SJSA1 (cell line): ENCODE data around the gene ZSCAN21. TPM values are rescaled to one million over a fixed set of nuclear protein-coding genes. Genes with fewer than 3 reads are reported as not detected.

ENCODE experiments used
- DNase-seq, 2 experiments: peaks; one replicate each; pipeline ENCODE4 v3.0.0-alpha.2; 2015 to 2020; ENCODE audit warnings: low spot score in 2 of 2, low read depth in 1 of 2
- H3K27ac ChIP-seq: fragments of 250-450 bp; sonication (Bioruptor Pico); 2 replicates; pipeline ENCODE4 v1.5.1; 2020; ENCODE audit warnings: mild to moderate bottlenecking, moderate library complexity
- H3K27me3 ChIP-seq: fragments of 250-450 bp; sonication (Bioruptor Pico); replicated peaks from 2 replicates; pipeline ENCODE4 v1.5.1; 2020; ENCODE audit warnings: mild to moderate bottlenecking, moderate library complexity
- H3K36me3 ChIP-seq: fragments of 250-450 bp; sonication (Bioruptor Pico); 2 replicates; pipeline ENCODE4 v1.5.1; 2020; ENCODE audit warnings: mild to moderate bottlenecking
- H3K4me1 ChIP-seq: fragments of 250-450 bp; sonication (Bioruptor Pico); replicated peaks from 2 replicates; pipeline ENCODE4 v1.6.1; 2021; ENCODE audit warnings: mild to moderate bottlenecking
- H3K4me3 ChIP-seq: fragments of 250-450 bp; sonication (Bioruptor Pico); 2 replicates; pipeline ENCODE4 v1.5.1; 2020; ENCODE audit warnings: mild to moderate bottlenecking
- H3K9me3 ChIP-seq: fragments of 250-450 bp; sonication (Bioruptor Pico); replicated peaks from 2 replicates; pipeline ENCODE4 v1.5.1; 2020; ENCODE audit warnings: mild to moderate bottlenecking
- total RNA-seq: library from RNA; depleted of rRNA; stranded (reverse); fragments of >200 nt; shearing (Covaris generic); gene quantifications from 2 replicates; pipeline ENCODE4 v1.2.3, GENCODE V29; 2014

Gene ZSCAN21
- total RNA-seq, 1 experiment from 2014 or later = 13.9 TPM

GRCh38 chr7:100089458-100090196 lies 40.1 kb downstream of the ZSCAN21 start:
- DNase-seq = peak; percentile 52 to 68
- H3K36me3 ChIP-seq = peaks cover 56% of the 10 kb centered on the region
- peaks cover 52% of the 10 kb centered on the region for H3K4me1 ChIP-seq

DNA sequence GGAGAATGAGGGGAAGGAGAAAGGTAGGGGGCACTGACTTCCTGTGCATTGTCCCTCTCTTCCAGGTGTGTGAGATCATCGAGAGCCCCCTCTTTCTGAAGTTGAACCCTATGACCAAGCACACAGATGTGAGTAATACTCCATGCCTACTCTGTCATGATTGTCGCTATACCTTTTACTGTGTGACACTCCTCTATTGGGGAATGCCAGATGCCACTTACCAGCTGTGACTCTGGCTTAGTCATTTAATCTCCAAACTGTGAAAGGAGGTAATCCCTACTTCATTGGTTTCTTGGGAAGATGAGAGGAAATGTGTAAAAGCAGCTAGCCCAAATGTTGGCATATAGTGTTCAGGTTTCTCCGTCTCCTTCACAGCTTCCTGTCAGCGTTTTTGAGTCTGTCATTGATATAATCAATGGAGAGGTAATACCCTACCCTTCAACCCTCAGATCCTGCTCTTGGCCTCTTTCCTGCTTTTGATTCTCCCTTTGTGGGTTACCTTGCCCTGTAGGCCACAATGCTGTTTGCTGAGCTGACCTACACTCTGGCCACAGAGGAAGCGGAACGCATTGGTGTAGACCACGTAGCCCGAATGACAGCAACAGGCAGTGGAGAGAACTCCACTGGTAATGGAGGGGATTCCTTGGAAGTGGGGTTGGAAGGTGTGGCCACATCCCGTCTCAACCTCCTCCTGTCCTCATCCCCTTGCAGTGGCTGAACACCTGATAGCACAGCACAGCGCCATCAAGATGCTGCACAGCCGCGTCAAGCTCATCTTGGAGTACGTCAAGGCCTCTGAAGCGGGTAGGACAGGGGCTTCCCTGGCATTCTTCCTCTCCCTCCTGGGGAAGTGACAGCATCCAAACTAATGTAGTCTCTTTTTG lies 41.2 kb downstream of the ZSCAN21 start:
- peaks cover 52% of the 10 kb centered on the region for H3K4me1 ChIP-seq
- peaks cover 68% of the 10 kb centered on the region for H3K36me3 ChIP-seq
- H3K9me3 ChIP-seq = no peaks in the 10 kb centered on the region
- no peaks in the 10 kb centered on the region for H3K27me3 ChIP-seq
- H3K4me3 ChIP-seq = no peak overlapping the region
- DNase-seq = no peak
- H3K27ac ChIP-seq = peak overlapping the region; percentile 84

More at GRCh38 chr7:100089458-100090196, 40.1 kb downstream of the ZSCAN21 start:
- H3K9me3 ChIP-seq = no peaks in the 10 kb centered on the region
- peak overlapping the region; percentile 84 for H3K27ac ChIP-seq
- H3K4me3 ChIP-seq = peak overlapping the region; percentile 66
- H3K27me3 ChIP-seq = no peaks in the 10 kb centered on the region

DNA sequence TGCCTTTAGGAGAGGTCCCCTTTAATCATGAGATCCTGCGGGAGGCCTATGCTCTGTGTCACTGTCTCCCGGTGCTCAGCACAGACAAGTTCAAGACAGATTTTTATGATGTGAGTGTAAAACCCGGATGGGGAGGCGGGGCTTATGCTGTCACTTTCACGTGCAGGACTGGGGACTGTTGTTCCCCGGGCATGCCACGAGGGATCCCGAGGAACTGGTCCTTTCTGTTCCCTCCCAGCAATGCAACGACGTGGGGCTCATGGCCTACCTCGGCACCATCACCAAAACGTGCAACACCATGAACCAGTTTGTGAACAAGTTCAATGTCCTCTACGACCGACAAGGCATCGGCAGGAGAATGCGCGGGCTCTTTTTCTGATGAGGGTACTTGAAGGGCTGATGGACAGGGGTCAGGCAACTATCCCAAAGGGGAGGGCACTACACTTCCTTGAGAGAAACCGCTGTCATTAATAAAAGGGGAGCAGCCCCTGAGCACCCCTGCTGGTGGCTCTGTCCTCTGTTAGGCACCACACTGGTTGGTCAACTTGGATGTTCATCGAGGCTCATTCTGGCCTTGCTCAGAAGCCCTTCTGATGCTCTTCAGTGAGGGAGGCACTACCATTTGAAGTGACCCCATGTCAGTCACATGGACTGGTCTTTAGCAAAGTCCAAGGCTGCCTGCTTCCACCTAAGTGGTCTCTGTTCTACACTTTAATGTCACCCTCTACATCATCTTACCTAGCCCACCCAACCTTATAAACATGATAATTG lies 42.0 kb downstream of the ZSCAN21 start:
- no peak overlapping the region for H3K27ac ChIP-seq
- H3K36me3 ChIP-seq = peaks cover 76% of the 10 kb centered on the region
- no peaks in the 10 kb centered on the region for H3K27me3 ChIP-seq
- no peaks in the 10 kb centered on the region for H3K9me3 ChIP-seq
- H3K4me3 ChIP-seq = no peak overlapping the region
- H3K4me1 ChIP-seq = peaks cover 45% of the 10 kb centered on the region
- DNase-seq = no peak

GRCh38 chr7:100093054-100093453 lies 43.5 kb downstream of the ZSCAN21 start:
- no peak for DNase-seq
- H3K4me3 ChIP-seq = no peak overlapping the region
- no peaks in the 10 kb centered on the region for H3K9me3 ChIP-seq
- peaks cover 30% of the 10 kb centered on the region for H3K4me1 ChIP-seq
- H3K27me3 ChIP-seq = no peaks in the 10 kb centered on the region
- peaks cover 90% of the 10 kb centered on the region for H3K36me3 ChIP-seq
- H3K27ac ChIP-seq = no peak overlapping the region

DNA sequence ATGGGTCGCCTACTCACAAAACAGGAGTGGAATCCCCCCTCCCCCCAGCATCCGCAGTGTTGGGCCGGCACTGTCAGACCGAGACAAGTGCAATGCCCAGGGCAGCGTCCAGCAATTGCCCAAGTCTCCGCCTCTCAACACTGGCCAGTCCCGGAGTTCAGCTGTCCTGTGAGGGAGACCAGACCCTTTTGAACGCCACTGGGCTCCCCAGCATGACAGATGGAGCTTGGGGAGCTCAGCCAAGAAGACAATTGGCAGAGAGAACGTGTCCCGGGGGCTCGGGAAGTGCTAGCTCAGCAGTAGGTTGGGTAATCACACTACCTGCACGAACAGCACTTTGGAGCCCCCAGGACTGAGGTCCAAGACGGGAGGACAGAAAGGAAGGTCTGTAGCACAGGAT lies 43.9 kb downstream of the ZSCAN21 start:
- H3K4me1 ChIP-seq = peaks cover 26% of the 10 kb centered on the region
- no peak overlapping the region for H3K4me3 ChIP-seq
- no peaks in the 10 kb centered on the region for H3K9me3 ChIP-seq
- no peak for DNase-seq
- no peaks in the 10 kb centered on the region for H3K27me3 ChIP-seq
- no peak overlapping the region for H3K27ac ChIP-seq
- H3K36me3 ChIP-seq = peaks cover 95% of the 10 kb centered on the region

DNA sequence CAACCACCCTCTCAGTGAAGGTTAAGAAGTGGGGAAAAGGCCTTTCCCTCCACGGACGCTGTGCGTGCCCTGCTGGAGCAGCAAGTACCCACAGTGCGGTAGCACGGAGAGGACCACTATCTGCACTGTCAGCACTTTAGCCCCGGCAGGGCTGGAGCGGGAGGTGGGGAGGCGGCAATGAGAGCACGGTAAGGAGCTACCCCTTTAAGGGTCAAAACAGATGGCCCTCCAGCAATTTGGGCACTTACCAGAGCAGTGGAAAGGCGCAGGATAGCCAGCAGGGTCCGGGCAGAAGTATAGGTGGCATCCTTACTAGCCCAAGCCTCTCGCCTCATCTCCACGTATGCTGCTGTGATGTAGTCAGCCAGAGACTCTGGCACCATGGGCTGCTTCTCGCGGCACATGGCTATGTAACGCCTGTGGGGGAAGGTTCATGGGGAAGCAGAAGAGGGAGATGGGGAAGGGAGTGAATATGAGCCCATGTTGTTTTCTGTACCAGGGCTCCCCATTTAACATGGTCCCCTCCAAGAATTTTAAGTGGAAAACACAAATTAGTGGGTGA lies 44.4 kb downstream of the ZSCAN21 start:
- H3K27ac ChIP-seq = no peak overlapping the region
- peaks cover 98% of the 10 kb centered on the region for H3K36me3 ChIP-seq
- no peak for DNase-seq
- peaks cover 23% of the 10 kb centered on the region for H3K4me1 ChIP-seq
- no peaks in the 10 kb centered on the region for H3K27me3 ChIP-seq
- H3K4me3 ChIP-seq = no peak overlapping the region
- no peaks in the 10 kb centered on the region for H3K9me3 ChIP-seq

GRCh38 chr7:100095289-100095688 lies 45.7 kb downstream of the ZSCAN21 start:
- Histone ChIP-seq H3K36me3 (peaks cover 100% of the 10 kb centered on the region), H3K4me1 (peaks cover 18% of the 10 kb centered on the region)

GRCh38 chr7:100095704-100096103 lies 46.1 kb downstream of the ZSCAN21 start:
- peaks cover 14% of the 10 kb centered on the region for H3K4me1 ChIP-seq
- DNase-seq = no peak

More at GRCh38 chr7:100095289-100095688, 45.7 kb downstream of the ZSCAN21 start:
- no peaks in the 10 kb centered on the region for H3K9me3 ChIP-seq
- H3K4me3 ChIP-seq = no peak overlapping the region
- no peaks in the 10 kb centered on the region for H3K27me3 ChIP-seq
- no peak overlapping the region for H3K27ac ChIP-seq
- no peak for DNase-seq

GRCh38 chr7:100098913-100099312 lies 49.3 kb downstream of the ZSCAN21 start:
- peaks cover 24% of the 10 kb centered on the region for H3K4me1 ChIP-seq
- H3K27me3 ChIP-seq = no peaks in the 10 kb centered on the region
- peaks cover 71% of the 10 kb centered on the region for H3K36me3 ChIP-seq
- H3K4me3 ChIP-seq = no peak overlapping the region
- DNase-seq = no peak
- H3K27ac ChIP-seq = no peak overlapping the region
- H3K9me3 ChIP-seq = no peaks in the 10 kb centered on the region

More at GRCh38 chr7:100095704-100096103, 46.1 kb downstream of the ZSCAN21 start:
- Histone ChIP-seq H3K27me3 (no peaks in the 10 kb centered on the region), H3K36me3 (peaks cover 95% of the 10 kb centered on the region), H3K27ac (no peak overlapping the region), H3K4me3 (no peak overlapping the region), H3K9me3 (no peaks in the 10 kb centered on the region)

DNA sequence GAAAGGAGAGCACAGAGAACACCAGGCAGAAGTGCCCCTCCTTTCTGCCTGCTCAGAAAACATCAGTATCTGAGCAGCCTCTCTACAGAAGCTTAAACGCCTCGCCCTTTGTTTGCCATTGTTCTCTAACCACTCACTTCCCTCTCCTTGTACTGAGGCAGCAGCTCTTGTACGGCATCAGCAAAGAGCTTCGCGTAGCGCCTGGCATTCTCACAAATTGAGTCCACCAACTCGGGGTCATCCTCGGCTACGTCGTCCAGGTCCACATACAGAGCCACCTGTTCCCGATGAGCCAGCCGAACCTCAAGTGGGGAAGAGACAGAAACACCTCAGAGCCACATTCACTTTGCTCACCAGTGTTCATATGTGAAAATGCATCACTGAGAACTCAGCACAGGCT lies 49.9 kb downstream of the ZSCAN21 start:
- Histone ChIP-seq H3K36me3 (peaks cover 66% of the 10 kb centered on the region), H3K27ac (no peak overlapping the region)

GRCh38 chr7:100100420-100101015 lies 50.9 kb downstream of the ZSCAN21 start:
- peak; percentile 95 to 96 for DNase-seq
- H3K27ac ChIP-seq = peak overlapping the region; percentile 94
- peaks cover 24% of the 10 kb centered on the region for H3K4me1 ChIP-seq
- H3K36me3 ChIP-seq = peaks cover 61% of the 10 kb centered on the region
- peak overlapping the region; percentile 75 for H3K4me3 ChIP-seq
- no peaks in the 10 kb centered on the region for H3K9me3 ChIP-seq
- no peaks in the 10 kb centered on the region for H3K27me3 ChIP-seq

More for the DNA sequence above, 49.9 kb downstream of the ZSCAN21 start:
- no peak for DNase-seq
- Histone ChIP-seq H3K9me3 (no peaks in the 10 kb centered on the region), H3K4me1 (peaks cover 24% of the 10 kb centered on the region), H3K4me3 (peak overlapping the region; percentile 75), H3K27me3 (no peaks in the 10 kb centered on the region)

- peak; percentile 99 for DNase-seq
These were observed 51.7 kb downstream of the ZSCAN21 start, which contains the start of the genes AP4M1 and MCM7 for GRCh38 chr7:100101016-100101862. AP4M1 (plus strand) TSS chr7:100101643; CDS start chr7:100101715, 72 bp downstream. MCM7 (minus strand) TSS chr7:100101397; CDS start chr7:100101294, 103 bp downstream.

More at GRCh38 chr7:100101016-100101862, 51.7 kb downstream of the ZSCAN21 start, which contains the start of the genes AP4M1 and MCM7:
- Histone ChIP-seq H3K36me3 (peaks cover 58% of the 10 kb centered on the region), H3K9me3 (no peaks in the 10 kb centered on the region), H3K27me3 (no peaks in the 10 kb centered on the region), H3K4me3 (peak within 1 kb of the TSS; percentile 75), H3K27ac (peak within 1 kb of the TSS; percentile 94), H3K4me1 (peaks cover 24% of the 10 kb centered on the region)
